Suprapubic skin (tissue), 4 donors: Measurements from ENCODE around the gene C20orf141.

Experiments
- EP300 ChIP-seq: sonication (generic); formaldehyde crosslinking; IDR thresholded peaks from one replicate; pipeline ENCODE4 v1.6.1; 2017; ENCODE audit warnings: antibody characterized with exemption
- POLR2A ChIP-seq, 2 donors: fragments of 450-650 bp; IDR thresholded peaks; one replicate each; pipeline ENCODE4 v1.6.1; 2017; ENCODE audit warnings: antibody characterized with exemption in 2 of 2, mild to moderate bottlenecking in 2 of 2, moderate library complexity in 2 of 2
- POLR2AphosphoS5 ChIP-seq, 3 donors: sonication (generic); formaldehyde crosslinking; IDR thresholded peaks; one replicate each; pipeline ENCODE4 v1.6.1; 2017; ENCODE audit warnings: antibody characterized with exemption in 3 of 3
- TF ChIP-seq, protein P1 (sequence below), 2 donors: fragments of 200-600 bp in 1 of 2; fragments of 450-650 bp in 1 of 2; sonication (generic) in 1 of 2; IDR thresholded peaks; one replicate each; pipeline ENCODE4 v1.5.1; 2016 to 2019; ENCODE audit warnings: antibody characterized with exemption in 2 of 2, mild to moderate bottlenecking in 1 of 2, moderate library complexity in 1 of 2

DNA sequence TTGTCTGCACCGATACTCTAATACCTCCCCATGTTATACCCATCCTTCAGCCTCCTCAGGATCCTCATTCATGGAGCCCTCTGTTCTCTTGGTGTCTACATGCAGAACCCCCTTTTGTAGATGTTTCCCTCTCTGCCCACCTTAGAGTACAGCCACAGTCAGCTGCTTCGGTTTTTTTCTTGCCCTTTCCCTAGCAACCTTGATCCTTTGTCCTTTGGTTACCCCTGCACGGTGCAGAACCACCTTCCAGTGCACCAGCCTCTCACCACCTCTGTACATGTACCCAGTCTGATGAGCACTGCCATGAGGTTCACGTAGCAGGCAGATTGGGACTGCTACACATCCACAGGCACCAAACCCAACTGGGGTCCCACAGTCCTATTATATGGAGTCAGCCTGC is 33.0 kb downstream of the C20orf141 start:
- TF ChIP-seq, protein P1, sequence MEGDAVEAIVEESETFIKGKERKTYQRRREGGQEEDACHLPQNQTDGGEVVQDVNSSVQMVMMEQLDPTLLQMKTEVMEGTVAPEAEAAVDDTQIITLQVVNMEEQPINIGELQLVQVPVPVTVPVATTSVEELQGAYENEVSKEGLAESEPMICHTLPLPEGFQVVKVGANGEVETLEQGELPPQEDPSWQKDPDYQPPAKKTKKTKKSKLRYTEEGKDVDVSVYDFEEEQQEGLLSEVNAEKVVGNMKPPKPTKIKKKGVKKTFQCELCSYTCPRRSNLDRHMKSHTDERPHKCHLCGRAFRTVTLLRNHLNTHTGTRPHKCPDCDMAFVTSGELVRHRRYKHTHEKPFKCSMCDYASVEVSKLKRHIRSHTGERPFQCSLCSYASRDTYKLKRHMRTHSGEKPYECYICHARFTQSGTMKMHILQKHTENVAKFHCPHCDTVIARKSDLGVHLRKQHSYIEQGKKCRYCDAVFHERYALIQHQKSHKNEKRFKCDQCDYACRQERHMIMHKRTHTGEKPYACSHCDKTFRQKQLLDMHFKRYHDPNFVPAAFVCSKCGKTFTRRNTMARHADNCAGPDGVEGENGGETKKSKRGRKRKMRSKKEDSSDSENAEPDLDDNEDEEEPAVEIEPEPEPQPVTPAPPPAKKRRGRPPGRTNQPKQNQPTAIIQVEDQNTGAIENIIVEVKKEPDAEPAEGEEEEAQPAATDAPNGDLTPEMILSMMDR (IDR thresholded peaks at IDR 0.05): no peak
- no peak for TF ChIP-seq POLR2AphosphoS5 (IDR thresholded peaks at IDR 0.05)
- TF ChIP-seq POLR2A (IDR thresholded peaks at IDR 0.05): no peak
- TF ChIP-seq EP300: no peak
